HepG2 (cell line): ENCODE results near the gene TUBB4B. TPM values are rescaled to one million over a fixed set of nuclear protein-coding genes. Genes with fewer than 3 reads are reported as not detected.
A peak's percentile ranks its signal among the peaks of the same experiment; 100 is the strongest.

Experiments
- CEBPB ChIP-seq: IDR thresholded peaks from 2 replicates; pipeline ENCODE4 v1.6.1; 2011; ENCODE audit warnings: low read depth, low read length, improper control_type of control experiment, borderline replicate concordance
- HNF4A ChIP-seq: sonication (generic); formaldehyde crosslinking; IDR thresholded peaks from 2 replicates; pipeline ENCODE4 v1.4.0; 2020; ENCODE audit warnings: missing genetic modification reagents
- HOXD1 ChIP-seq: sonication (generic); formaldehyde crosslinking; IDR thresholded peaks from 2 replicates; pipeline ENCODE4 v1.5.0; 2020; ENCODE audit warnings: missing genetic modification reagents
- NR2C2 ChIP-seq: sonication (generic); formaldehyde crosslinking; IDR thresholded peaks from 2 replicates; pipeline ENCODE4 v1.4.0; 2020; ENCODE audit warnings: missing genetic modification reagents, mild to moderate bottlenecking, moderate library complexity, borderline replicate concordance
- RFXAP ChIP-seq: sonication (generic); formaldehyde crosslinking; IDR thresholded peaks from 2 replicates; pipeline ENCODE4 v1.4.0; 2020; ENCODE audit warnings: missing genetic modification reagents, borderline replicate concordance
- ZFP37 ChIP-seq: sonication (generic); formaldehyde crosslinking; IDR thresholded peaks from 2 replicates; pipeline ENCODE4 v1.4.0; 2020; ENCODE audit warnings: missing genetic modification reagents, borderline replicate concordance
- ZFYVE20 ChIP-seq: sonication (generic); formaldehyde crosslinking; IDR thresholded peaks from 2 replicates; pipeline ENCODE4 v1.8.0; 2023; ENCODE audit warnings: low read depth, mild to moderate bottlenecking, moderate library complexity, missing genetic modification reagents, borderline replicate concordance
- ZNF160 ChIP-seq: sonication (generic); formaldehyde crosslinking; IDR thresholded peaks from 2 replicates; pipeline ENCODE4 v1.8.0; 2022; ENCODE audit warnings: mild to moderate bottlenecking, inconsistent platforms, missing genetic modification reagents
- ZNF713 ChIP-seq: sonication (generic); formaldehyde crosslinking; IDR thresholded peaks from 2 replicates; pipeline ENCODE4 v1.4.0; 2020; ENCODE audit warnings: mild to moderate bottlenecking, missing genetic modification reagents
- ZNF720 ChIP-seq: sonication (generic); formaldehyde crosslinking; IDR thresholded peaks from 2 replicates; pipeline ENCODE4 v1.4.0; 2020; ENCODE audit warnings: missing genetic modification reagents
- polyA plus RNA-seq, 8 experiments: library from polyadenylated mRNA; depleted of rRNA in 3 of 8; stranded (reverse) in 7 of 8; unstranded in 1 of 8; fragments of >200 nt; fragmentation: Illumina TruSeq in 4 of 8; extraction: Trizol in 4 of 8; gene quantifications; 2 replicates each; pipeline versions ENCODE4 v1.2.1 to v1.2.3, GENCODE V29; 2011 to 2016; ENCODE audit warnings: low read depth in 4 of 8, missing spikeins in 1 of 8, mixed read lengths in 1 of 8; ENCODE audit not compliant: insufficient read depth in 1 of 8
- total RNA-seq, 5 experiments: library from RNA; depleted of rRNA; stranded (reverse); fragments of >200 nt; fragmentation: Illumina TruSeq; extraction: Trizol; gene quantifications; 2 replicates each; pipeline ENCODE4 v1.2.3, GENCODE V29; 2016; ENCODE audit warnings: low read depth in 1 of 5
- TF ChIP-seq, protein P1 (sequence below): sonication (generic); formaldehyde crosslinking; IDR thresholded peaks from 2 replicates; pipeline ENCODE4 v1.5.0; 2020; ENCODE audit warnings: mild to moderate bottlenecking, missing genetic modification reagents, borderline replicate concordance
- TF ChIP-seq, protein P2 (sequence below): sonication (generic); formaldehyde crosslinking; IDR thresholded peaks from 2 replicates; pipeline ENCODE4 v1.4.0; 2020; ENCODE audit warnings: mild to moderate bottlenecking, low read depth, missing genetic modification reagents
- TF ChIP-seq, protein P3 (sequence below): sonication (generic); formaldehyde crosslinking; IDR thresholded peaks from 2 replicates; pipeline ENCODE4 v1.5.0; 2020; ENCODE audit warnings: missing genetic modification reagents, mild to moderate bottlenecking, borderline replicate concordance
- TF ChIP-seq, protein P4 (sequence below): sonication (generic); formaldehyde crosslinking; IDR thresholded peaks from 2 replicates; pipeline ENCODE4 v1.5.1; 2020; ENCODE audit warnings: mild to moderate bottlenecking, missing genetic modification reagents, borderline replicate concordance
- TF ChIP-seq, protein P5 (sequence below): sonication (generic); formaldehyde crosslinking; IDR thresholded peaks from 2 replicates; pipeline ENCODE4 v1.8.0; 2022; ENCODE audit warnings: missing genetic modification reagents, mild to moderate bottlenecking, moderate library complexity, borderline replicate concordance
- TF ChIP-seq, protein P6 (sequence below): sonication (generic); formaldehyde crosslinking; IDR thresholded peaks from 2 replicates; pipeline ENCODE4 v1.8.1; 2023; ENCODE audit warnings: mild to moderate bottlenecking, missing genetic modification reagents

TUBB4B gene
- total and polyA plus RNA-seq, 2 of the 13 experiments (the other 11 are each of a cell fraction or from before 2014, with no cell fraction given), result 182 to 412 TPM

DNA sequence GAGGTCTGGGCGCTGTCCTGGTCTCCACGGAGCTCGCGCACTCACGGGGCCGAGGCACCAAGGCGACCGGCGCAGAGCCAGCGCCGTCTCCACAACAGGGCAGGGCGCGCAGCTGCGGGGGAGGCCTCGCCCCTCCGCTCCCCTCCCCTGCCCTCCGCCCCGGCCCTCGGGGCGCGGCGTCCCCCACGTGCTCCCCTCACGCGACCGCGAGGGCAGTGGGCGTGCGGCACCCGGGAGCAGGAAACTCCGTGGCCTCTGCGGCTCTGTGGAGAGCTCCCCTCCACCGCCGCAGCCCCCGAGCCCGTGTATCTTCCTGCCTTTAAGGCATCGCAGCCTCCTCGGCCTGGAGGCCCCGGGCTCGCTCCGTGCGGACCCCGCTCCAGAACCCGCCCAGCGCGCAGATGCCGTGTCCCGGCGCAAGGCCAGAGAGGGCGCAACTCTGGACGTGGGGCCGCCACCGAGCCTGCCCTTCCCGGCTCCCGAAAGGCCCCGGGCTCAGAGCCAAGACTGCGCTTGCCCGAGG is 708 bp upstream of the TUBB4B start (continued):
- TF ChIP-seq CEBPB (no peak), RFXAP (CRISPR knock-in tag) (peak; percentile 43; the same call in 1 of the 2 replicates), HOXD1 (CRISPR knock-in tag) (peak; percentile 54; the same call in 1 of the 2 replicates), ZNF160 (peak; percentile 83), HNF4A (CRISPR knock-in tag) (peak; percentile 11; the same call in 1 of the 2 replicates), ZFP37 (CRISPR knock-in tag) (no peak), NR2C2 (CRISPR knock-in tag) (peak; percentile 70; the same call in 1 of the 2 replicates), ZNF713 (CRISPR knock-in tag) (no peak), ZNF720 (CRISPR knock-in tag) (no peak), ZFYVE20 (0 out of 2 replicates have a peak, but pooled peaks have one; percentile 50)
- TF ChIP-seq, protein P1, sequence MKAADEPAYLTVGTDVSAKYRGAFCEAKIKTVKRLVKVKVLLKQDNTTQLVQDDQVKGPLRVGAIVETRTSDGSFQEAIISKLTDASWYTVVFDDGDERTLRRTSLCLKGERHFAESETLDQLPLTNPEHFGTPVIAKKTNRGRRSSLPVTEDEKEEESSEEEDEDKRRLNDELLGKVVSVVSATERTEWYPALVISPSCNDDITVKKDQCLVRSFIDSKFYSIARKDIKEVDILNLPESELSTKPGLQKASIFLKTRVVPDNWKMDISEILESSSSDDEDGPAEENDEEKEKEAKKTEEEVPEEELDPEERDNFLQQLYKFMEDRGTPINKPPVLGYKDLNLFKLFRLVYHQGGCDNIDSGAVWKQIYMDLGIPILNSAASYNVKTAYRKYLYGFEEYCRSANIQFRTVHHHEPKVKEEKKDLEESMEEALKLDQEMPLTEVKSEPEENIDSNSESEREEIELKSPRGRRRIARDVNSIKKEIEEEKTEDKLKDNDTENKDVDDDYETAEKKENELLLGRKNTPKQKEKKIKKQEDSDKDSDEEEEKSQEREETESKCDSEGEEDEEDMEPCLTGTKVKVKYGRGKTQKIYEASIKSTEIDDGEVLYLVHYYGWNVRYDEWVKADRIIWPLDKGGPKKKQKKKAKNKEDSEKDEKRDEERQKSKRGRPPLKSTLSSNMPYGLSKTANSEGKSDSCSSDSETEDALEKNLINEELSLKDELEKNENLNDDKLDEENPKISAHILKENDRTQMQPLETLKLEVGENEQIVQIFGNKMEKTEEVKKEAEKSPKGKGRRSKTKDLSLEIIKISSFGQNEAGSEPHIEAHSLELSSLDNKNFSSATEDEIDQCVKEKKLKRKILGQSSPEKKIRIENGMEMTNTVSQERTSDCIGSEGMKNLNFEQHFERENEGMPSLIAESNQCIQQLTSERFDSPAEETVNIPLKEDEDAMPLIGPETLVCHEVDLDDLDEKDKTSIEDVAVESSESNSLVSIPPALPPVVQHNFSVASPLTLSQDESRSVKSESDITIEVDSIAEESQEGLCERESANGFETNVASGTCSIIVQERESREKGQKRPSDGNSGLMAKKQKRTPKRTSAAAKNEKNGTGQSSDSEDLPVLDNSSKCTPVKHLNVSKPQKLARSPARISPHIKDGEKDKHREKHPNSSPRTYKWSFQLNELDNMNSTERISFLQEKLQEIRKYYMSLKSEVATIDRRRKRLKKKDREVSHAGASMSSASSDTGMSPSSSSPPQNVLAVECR (CRISPR knock-in tag), result peak; percentile 89
- TF ChIP-seq, protein P2, sequence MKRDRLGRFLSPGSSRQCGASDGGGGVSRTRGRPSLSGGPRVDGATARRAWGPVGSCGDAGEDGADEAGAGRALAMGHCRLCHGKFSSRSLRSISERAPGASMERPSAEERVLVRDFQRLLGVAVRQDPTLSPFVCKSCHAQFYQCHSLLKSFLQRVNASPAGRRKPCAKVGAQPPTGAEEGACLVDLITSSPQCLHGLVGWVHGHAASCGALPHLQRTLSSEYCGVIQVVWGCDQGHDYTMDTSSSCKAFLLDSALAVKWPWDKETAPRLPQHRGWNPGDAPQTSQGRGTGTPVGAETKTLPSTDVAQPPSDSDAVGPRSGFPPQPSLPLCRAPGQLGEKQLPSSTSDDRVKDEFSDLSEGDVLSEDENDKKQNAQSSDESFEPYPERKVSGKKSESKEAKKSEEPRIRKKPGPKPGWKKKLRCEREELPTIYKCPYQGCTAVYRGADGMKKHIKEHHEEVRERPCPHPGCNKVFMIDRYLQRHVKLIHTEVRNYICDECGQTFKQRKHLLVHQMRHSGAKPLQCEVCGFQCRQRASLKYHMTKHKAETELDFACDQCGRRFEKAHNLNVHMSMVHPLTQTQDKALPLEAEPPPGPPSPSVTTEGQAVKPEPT (CRISPR knock-in tag), result peak; percentile 72; the same call in 1 of the 2 replicates
- TF ChIP-seq, protein P3, sequence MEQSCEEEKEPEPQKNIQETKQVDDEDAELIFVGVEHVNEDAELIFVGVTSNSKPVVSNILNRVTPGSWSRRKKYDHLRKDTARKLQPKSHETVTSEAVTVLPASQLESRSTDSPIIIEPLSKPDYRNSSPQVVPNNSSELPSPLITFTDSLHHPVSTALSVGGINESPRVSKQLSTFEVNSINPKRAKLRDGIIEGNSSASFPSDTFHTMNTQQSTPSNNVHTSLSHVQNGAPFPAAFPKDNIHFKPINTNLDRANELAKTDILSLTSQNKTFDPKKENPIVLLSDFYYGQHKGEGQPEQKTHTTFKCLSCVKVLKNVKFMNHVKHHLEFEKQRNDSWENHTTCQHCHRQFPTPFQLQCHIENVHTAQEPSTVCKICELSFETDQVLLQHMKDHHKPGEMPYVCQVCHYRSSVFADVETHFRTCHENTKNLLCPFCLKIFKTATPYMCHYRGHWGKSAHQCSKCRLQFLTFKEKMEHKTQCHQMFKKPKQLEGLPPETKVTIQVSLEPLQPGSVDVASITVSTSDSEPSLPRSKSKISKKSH (CRISPR knock-in tag), result no peak; the same call in 1 of the 2 replicates
- TF ChIP-seq, protein P4, sequence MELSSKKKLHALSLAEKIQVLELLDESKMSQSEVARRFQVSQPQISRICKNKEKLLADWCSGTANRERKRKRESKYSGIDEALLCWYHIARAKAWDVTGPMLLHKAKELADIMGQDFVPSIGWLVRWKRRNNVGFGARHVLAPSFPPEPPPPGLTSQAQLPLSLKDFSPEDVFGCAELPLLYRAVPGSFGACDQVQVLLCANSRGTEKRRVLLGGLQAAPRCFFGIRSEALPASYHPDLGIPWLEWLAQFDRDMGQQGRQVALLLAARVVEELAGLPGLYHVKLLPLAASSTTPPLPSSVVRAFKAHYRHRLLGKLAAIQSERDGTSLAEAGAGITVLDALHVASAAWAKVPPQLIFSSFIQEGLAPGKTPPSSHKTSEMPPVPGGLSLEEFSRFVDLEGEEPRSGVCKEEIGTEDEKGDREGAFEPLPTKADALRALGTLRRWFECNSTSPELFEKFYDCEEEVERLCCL (CRISPR knock-in tag), result peak; percentile 90; the same call in 1 of the 2 replicates
- TF ChIP-seq, protein P5, sequence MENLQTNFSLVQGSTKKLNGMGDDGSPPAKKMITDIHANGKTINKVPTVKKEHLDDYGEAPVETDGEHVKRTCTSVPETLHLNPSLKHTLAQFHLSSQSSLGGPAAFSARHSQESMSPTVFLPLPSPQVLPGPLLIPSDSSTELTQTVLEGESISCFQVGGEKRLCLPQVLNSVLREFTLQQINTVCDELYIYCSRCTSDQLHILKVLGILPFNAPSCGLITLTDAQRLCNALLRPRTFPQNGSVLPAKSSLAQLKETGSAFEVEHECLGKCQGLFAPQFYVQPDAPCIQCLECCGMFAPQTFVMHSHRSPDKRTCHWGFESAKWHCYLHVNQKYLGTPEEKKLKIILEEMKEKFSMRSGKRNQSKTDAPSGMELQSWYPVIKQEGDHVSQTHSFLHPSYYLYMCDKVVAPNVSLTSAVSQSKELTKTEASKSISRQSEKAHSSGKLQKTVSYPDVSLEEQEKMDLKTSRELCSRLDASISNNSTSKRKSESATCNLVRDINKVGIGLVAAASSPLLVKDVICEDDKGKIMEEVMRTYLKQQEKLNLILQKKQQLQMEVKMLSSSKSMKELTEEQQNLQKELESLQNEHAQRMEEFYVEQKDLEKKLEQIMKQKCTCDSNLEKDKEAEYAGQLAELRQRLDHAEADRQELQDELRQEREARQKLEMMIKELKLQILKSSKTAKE (CRISPR knock-in tag), result peak; percentile 35; the same call in 1 of the 2 replicates
- TF ChIP-seq, protein P6, sequence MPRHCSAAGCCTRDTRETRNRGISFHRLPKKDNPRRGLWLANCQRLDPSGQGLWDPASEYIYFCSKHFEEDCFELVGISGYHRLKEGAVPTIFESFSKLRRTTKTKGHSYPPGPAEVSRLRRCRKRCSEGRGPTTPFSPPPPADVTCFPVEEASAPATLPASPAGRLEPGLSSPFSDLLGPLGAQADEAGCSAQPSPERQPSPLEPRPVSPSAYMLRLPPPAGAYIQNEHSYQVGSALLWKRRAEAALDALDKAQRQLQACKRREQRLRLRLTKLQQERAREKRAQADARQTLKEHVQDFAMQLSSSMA, result peak; percentile 64; the same call in 1 of the 2 replicates
